ENCODE results near the gene ACTG1. TPM values are rescaled to one million over a fixed set of nuclear protein-coding genes. Genes with fewer than 3 reads are reported as not detected.

ACTG1 gene
- total RNA-seq, 4 donors from 2014 or later, result 829 to 1,848 (median 1,550) TPM

- H3K27ac ChIP-seq, result no peak overlapping the region
- H3K4me1 ChIP-seq, result peaks cover 0 to 49% (median 22%) of the 10 kb centered on the region in 3 donors
- H3K27me3 ChIP-seq, result peaks cover 51% of the 10 kb centered on the region
- no peak overlapping the region for H3K4me3 ChIP-seq
- no peak for ATAC-seq
- H3K9me3 ChIP-seq, result no peaks in the 10 kb centered on the region
- no peaks in the 10 kb centered on the region for H3K36me3 ChIP-seq
- TF ChIP-seq CTCF (IDR thresholded peaks at IDR 0.05) (no peak), POLR2AphosphoS5 (IDR thresholded peaks at IDR 0.05) (no peak), EP300 (IDR thresholded peaks at IDR 0.05) (no peak), POLR2A (IDR thresholded peaks at IDR 0.05) (no peak)
- 18% methylated on average over 4 of the region's 26 CpGs; no CpG with 5 or more reads in 1 of the 2 donors for WGBS, 2 donors (ENCODE audit: low coverage in 1 of 2)
Observed at GRCh38 chr17:81522491-81523401, 10.1 kb upstream of the ACTG1 start.

- H3K4me1 ChIP-seq, result peaks cover 0 to 67% (median 45%) of the 10 kb centered on the region in 3 donors
- peak overlapping the region in 1 of 4 donors; percentile 96 for H3K27ac ChIP-seq
- 73 to 100% methylated on average over 1 to 2 of the region's 14 CpGs for WGBS, 2 donors (ENCODE audit: low coverage in 1 of 2)
- no peak for ATAC-seq
- no peaks in the 10 kb centered on the region for H3K36me3 ChIP-seq
- peaks cover 26% of the 10 kb centered on the region for H3K27me3 ChIP-seq
- TF ChIP-seq CTCF (IDR thresholded peaks at IDR 0.05) (no peak), EP300 (IDR thresholded peaks at IDR 0.05) (no peak), POLR2A (IDR thresholded peaks at IDR 0.05) (no peak), POLR2AphosphoS5 (IDR thresholded peaks at IDR 0.05) (no peak)
- H3K9me3 ChIP-seq, result no peaks in the 10 kb centered on the region
- peak overlapping the region in 1 of 2 donors; percentile 83 for H3K4me3 ChIP-seq
Observed at GRCh38 chr17:81520021-81520901, 7.7 kb upstream of the ACTG1 start.

DNA sequence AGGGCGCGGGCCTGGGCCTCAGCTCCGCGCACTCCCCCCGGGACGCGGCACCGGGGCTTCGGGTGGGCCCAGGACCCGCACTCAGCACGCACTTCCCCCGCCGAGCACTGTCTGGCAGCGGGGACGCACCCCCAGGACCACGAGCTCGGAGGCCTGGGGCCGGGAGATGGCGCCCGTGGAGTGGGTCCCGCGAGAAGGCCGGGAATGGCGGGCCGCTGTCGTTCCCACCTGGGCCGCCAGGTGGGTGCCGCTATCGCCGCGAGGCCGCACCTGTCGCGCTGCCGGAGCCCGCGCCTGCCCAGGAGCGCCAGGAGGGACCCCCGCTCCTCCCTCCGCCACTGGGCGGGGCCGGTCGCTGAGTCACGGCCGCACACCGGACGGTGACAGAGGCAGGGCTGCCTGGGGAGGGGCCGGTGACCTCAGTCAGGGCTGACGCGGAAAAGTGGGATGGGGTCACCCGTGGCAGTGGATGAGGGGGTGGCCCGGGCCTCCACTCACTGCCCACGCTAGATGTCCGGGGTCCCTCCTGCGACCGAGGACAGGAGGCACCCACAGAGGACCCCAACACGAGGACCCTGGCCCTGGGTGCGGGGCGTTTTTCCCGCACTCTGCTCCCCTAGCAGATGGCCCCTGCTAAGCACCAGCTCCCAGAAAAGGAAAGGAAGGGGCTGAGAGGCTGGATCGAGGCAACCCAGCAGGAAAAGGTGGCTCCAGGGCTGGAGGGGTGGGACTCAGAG lies 6.9 kb upstream of the ACTG1 start:
- Histone ChIP-seq H3K27me3 (peaks cover 18% of the 10 kb centered on the region), H3K9me3 (no peaks in the 10 kb centered on the region), H3K4me3 (peak overlapping the region; percentile 19 to 83), H3K36me3 (no peaks in the 10 kb centered on the region), H3K4me1 (peaks cover 0 to 71% (median 45%) of the 10 kb centered on the region in 3 donors), H3K27ac (peak overlapping the region in 3 of 4 donors; percentile 96 to 100 (median 99))
- no peak for TF ChIP-seq EP300 (IDR thresholded peaks at IDR 0.05)
- no peak for TF ChIP-seq POLR2AphosphoS5 (IDR thresholded peaks at IDR 0.05)
- peak in 3 of 4 experiments; percentile 44 to 58 (median 50) for TF ChIP-seq CTCF (IDR thresholded peaks at IDR 0.05)
- no peak for TF ChIP-seq POLR2A (IDR thresholded peaks at IDR 0.05)
- ATAC-seq, result no peak
- 4% methylated on average over 3 of the region's 61 CpGs; no CpG with 5 or more reads in 1 of the 2 donors for WGBS, 2 donors (ENCODE audit: low coverage in 1 of 2)

DNA sequence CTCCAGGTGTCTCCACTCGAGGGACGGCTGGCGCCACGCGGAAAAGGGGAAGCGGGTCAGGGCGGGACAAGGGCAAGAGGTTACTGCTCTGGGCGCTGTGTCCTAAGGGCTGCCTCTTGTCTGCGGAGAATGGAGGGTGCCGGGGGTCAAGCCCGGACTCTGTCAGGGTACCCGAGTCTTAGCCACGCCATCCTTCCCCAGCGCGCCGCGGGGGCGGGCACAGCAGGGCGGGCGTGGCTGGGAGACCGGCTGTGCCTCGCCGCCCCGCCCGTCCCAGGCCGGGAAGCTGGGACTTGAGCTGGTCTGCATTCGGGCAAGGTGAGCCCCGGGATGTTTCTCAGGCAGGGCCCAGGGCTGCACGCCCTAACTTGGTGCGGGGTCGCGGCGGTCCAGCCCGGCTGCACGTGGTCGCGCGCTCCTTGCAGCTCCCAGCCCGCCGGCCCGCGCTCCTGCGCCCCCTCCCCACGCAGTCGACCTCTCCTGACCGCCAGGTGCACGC lies 6.2 kb upstream of the ACTG1 start:
- H3K4me3 ChIP-seq, result peak overlapping the region; percentile 19 to 83
- peak; percentile 20 for ATAC-seq
- H3K36me3 ChIP-seq, result no peaks in the 10 kb centered on the region
- peaks cover 0 to 74% (median 45%) of the 10 kb centered on the region in 3 donors for H3K4me1 ChIP-seq
- H3K9me3 ChIP-seq, result no peaks in the 10 kb centered on the region
- H3K27me3 ChIP-seq, result peaks cover 12% of the 10 kb centered on the region
- TF ChIP-seq CTCF (IDR thresholded peaks at IDR 0.05) (no peak), POLR2AphosphoS5 (IDR thresholded peaks at IDR 0.05) (no peak), POLR2A (IDR thresholded peaks at IDR 0.05) (peak; percentile 5 to 25), EP300 (IDR thresholded peaks at IDR 0.05) (no peak)
- WGBS, 2 donors (ENCODE audit: low coverage in 1 of 2), result 0% methylated on average over 2 of the region's 47 CpGs; no CpG with 5 or more reads in 1 of the 2 donors
- peak overlapping the region in 3 of 4 donors; percentile 96 to 100 (median 99) for H3K27ac ChIP-seq
